Stimulated activated CD8-positive, alpha-beta memory T cell treated with anti-CD3 and anti-CD28 coated beads, Interleukin-12 subunit alpha, Interleukin-12 subunit beta, amount 100 ng/mL, for 4 hours (primary cell): ENCODE data around the gene SLC25A26.

Experiments
- DNase-seq: peaks from one replicate; pipeline ENCODE4 v3.0.0-alpha.2; 2020; ENCODE audit warnings: low read depth

Gene SLC25A26

DNA sequence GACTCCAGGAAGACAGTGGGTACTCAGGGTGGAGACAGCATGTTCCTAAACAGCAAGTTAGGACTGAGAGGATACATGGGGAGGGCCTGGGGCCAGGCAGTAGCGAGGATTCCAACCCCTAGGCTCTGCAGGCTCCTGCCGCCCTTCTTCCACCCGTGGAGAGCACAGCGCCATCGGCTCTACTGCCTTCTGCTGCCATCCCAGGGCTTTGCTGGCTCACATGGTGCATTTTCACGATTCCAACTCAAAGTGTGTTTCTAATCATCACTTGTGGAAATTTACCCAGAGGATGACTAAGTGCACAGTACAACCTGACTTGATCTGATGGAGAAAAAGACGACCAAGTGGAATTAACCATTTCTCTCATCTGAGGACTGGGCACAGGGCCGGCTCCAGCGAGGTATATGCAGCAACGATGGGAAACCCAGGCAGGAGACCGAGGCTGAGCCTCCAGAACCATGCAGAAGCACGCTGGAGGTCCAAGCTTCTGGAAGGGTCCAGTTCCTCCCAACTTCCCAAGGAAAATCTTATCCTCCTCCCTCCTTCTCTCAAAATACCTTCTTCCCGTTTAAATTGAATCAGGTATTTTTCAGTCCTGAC, 175.5 kb downstream of the SLC25A26 start:
- DNase-seq = no peak

DNA sequence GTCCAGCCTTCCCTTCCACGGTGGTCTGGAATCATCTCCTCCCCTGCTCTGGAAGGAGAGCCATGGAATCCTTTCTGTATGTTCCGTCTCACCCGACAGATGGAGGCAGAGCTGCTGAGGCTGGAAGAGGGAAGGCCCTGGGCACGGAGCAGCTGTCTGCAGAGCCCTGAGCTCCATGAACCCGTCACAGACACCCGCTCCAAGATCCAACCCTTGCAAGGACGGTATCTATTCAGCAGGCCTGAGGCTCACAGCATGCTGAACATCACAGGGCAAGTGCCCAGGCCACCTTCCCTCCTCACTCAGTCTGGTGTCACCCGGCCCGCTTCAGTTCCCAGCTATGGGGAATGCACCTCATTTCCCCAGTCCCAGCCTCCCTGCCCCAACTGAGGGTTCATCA, 176.1 kb downstream of the SLC25A26 start:
- DNase-seq = no peak

GRCh38 chr3:66397745-66398144, 176.9 kb downstream of the SLC25A26 start:
- no peak for DNase-seq

DNA sequence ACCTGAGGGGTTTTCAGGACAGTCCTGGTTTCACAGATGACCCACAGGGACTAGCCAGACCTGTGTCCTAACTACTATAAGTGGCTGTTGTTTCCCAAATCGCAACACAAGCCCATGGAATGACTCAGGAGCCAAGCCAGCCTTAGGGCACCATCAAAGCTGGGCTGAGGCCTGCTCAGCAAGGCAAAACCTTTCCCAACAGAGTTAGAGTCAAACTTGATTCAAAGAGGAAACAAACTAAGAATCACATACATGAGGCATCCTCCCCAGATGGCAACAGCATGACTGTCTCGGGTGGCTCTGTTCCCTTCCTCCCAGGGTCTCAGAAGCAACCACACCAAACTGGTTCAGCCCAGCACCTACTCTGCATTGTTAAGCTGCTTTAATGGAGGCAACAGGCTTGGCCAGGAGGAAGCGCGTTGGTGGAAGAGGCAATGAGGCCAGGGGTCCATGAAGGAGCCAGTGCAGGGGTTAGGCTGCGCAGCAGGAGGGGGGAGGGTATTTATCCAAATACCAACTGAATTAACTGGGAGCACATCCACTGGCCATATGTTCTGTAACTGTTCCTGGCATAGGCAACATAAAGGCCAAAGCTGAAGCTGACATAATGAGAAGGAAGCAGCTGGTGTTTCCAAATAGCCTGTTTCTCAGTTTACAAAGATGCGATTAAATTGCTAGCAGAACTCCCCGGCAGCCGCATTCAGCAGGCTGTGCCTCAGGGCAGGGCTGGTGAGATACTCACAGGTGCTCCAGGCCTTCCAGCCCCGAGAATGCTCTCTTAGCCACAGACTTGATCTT, 177.6 kb downstream of the SLC25A26 start:
- no peak for DNase-seq

DNA sequence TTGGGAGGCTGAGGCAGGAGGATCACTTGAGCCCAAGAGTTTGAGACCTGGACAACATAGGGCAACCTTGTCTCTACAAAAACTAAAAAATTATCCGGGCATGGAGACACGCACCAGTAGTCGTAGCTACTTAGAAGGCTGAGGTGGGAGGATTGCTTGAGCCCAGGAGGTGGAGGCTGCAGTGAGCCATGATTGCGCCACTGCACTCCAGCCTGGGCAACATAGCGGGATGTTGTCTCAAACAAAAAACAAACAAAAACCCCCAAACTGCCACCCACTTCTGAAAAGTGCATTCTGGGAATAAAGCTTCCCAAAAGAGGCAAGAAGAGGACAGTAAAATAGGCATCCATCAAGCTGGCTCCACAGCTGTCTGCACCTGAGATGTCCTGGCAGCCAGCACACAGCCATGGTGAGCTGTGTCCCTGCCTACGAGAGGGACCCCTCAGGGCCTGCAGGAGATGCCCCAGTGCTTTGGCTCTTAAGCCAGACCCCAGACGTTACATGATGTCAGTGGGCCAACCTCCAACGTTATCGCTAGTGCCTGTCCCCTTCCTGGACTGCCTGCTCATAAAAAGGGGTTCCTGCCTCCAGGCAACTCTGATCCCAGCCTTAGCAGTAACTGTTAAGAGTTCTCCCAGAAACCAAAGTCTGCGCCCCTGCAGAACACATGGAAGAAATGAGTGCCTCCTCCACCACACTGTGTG, 178.9 kb downstream of the SLC25A26 start:
- DNase-seq = no peak

GRCh38 chr3:66400411-66401156, 179.8 kb downstream of the SLC25A26 start:
- no peak for DNase-seq

DNA sequence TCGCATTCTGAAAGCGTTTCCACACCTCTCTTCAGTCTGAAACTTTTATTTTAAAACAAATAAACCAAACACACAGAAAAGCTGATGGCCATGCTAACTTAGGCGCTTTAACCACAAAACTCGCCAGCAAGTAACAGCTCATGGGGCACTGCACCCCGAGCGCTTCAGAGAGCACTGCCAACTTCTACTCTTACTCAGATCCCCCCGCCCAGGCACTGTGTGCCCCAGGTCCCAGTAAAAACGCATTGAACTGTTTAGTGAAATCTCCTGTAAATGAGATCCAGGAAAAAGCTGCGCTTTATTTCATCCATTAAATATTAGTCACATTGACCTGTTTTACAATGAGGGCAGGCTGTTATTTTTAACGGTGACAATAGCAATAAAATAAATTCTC, 180.4 kb downstream of the SLC25A26 start:
- no peak for DNase-seq

DNA sequence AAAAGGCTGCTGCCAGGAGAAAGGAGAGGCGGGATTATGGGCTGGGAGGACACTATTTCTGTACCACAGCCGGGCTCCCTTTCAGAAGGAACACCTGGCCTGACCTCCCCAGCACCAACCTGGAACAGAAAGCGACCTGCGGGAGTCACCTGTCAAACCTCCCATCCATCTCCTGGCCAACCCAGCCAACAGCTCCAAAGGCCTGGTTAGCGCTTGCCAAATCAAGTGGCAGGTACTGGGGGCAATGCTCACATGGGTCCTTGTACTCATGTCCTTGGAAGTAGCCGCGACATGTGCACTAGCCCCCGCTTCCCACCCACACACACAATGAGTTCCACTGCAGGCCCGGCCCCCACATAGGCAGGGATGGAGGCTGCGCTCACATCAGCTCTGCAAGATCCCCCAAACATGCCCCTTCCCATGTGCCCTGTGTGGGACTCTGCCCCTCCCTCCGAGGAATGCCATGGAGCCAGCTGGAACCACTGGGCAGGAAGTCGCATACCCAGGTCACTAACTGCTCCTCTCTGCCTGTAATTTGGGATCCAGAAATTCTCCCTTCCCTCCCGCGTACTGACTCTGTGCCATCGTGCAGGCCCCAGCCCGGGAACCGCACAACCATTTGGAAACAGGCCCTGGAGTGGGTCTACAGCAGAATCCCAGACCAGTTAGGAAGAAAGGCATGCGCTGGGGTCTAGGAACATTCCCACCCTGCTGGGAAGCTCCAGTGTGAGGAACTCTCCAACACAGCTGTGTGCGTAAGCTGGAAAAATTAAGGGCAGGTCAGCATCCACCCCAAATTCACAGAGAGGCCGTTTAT, 181.1 kb downstream of the SLC25A26 start:
- DNase-seq = no peak

- no peak for DNase-seq
These were observed 181.9 kb downstream of the SLC25A26 start for GRCh38 chr3:66402596-66403290.

DNA sequence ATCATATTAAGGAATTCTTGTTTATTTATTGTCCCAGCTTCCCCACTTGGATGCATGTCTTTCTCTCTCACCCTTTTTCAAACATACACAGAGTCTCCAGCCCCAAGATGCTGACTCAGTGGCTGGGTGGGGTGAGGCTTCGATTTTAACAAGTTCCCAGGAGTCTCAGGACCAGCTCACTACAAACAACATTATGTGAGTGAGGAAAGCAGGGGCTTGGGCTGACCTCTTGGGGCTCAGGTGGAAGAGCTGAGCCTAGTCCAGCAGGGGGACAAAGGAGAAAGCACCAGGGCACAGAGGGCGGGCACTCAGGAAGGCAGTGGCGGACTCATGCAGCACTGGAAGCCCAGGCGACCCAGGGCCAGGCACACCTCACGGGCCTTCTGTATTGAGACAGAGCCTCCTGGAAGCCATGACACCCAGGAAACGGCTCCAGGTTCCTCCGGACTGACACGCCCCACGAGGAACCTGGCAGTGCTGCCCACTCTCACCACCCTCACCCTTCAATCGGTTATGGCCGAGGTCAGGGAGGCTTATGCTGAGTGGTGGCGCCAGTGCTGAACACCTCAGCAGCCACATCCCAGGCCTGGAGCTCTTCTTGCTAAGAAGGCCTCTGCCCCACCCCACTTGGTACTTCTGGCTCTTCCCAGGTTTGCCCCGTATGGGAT, 182.7 kb downstream of the SLC25A26 start:
- DNase-seq = no peak

GRCh38 chr3:66404197-66404596, 183.4 kb downstream of the SLC25A26 start:
- DNase-seq = no peak

DNA sequence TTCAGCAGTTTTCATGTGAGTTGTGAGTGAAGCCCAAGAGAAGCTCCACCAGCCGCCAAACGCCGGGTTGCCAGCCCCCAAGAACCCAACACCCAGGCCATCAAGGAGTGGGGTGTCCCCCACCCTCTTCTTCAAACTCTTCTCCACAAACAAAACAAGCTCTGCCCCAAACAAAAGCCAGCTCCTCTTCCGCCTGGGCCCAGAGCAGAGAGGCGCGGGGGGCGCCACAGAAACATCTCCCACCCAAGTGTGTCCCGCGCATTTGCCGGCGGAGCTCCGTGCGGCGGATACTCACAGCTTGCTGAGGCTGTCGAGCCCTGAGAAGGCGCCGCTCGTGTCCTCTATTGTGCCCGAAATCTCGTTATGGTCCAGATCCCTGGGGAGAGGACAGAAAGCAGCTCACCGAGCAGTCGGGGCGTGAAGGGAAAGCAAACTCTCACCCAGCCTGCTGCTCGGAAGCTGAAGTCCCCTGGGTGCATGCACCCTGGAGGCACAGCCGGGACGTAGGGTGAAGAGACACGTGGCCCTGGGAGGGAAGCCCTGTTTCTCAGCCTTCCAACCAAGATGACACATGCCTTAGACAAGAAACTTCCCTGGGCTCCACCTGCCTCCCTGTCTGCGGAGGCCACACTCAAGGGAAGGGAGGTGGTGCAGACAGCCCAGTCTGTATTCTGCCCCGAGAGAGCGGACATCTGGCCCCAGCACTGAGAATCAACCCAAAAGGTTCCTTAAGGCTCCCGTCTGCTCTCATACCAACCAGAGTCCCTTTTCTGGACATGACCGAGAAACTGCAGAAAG, 184.3 kb downstream of the SLC25A26 start:
- no peak for DNase-seq

- no peak for DNase-seq
These were observed 184.9 kb downstream of the SLC25A26 start for GRCh38 chr3:66405701-66406091.

DNA sequence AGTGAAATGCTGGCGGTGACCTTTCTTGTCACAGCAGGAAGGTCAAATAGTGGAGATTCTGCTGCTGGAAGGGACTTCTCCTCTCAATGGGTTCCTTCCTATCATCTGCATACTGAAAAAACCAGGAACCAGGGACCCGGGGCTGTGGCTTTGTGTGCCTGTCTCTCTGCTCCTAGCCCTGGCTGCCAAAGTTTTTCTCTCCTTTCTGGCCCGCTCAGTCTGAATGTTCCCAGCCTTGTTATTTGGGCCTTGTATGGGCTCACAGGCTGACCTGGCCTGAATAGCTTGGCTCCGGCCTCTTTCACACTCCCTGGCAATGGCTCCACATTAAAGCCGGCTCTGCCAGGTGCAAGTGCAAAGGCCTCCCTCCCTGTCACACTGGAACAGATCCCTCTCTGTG, 185.4 kb downstream of the SLC25A26 start:
- no peak for DNase-seq

DNA sequence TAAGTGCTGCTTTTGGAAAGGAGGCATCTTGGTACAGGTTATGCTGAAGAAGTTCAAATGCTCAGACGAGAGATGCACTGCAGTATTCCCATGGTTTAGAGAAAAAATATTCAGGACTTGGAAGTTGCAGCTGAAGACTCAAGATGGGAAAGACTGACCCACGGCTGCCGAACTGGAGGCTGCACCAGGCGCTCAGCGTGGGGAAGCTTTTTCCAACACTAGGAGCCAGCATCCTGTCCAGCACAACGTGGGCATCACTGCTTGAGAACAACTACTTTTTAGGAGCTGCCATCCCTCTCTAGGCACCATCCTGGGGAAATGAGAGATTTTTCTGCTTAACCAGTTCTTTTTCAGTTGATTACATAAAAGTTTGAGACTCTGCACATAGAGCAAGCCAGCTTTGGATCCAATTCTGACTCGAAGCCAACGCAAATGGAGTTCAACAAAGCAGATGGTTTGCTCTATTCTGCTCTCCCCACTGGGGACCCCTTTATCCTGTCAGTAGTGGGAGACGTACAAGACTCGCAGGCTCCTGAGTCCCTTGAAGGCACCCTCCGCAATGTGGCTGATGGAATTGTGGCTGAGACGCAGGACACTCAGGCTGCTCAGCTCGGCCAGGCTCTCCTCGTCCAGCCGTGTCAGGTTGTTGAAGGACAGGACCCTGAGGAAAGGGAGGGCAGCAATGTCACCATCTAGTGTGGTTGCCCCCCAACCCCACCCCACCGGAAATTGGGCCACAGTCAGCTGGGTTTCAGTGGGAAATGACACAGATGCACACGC, 186.2 kb downstream of the SLC25A26 start:
- no peak for DNase-seq

GRCh38 chr3:66407611-66408218, 186.9 kb downstream of the SLC25A26 start:
- DNase-seq = peak; percentile 45

GRCh38 chr3:66409771-66410754, 189.3 kb downstream of the SLC25A26 start:
- DNase-seq = no peak
